Right atrium auricular region (tissue), 2 donors: ENCODE data around the gene MID1IP1. TPM values are rescaled to one million over a fixed set of nuclear protein-coding genes. Genes with fewer than 3 reads are reported as not detected.

ENCODE experiments used
- DNase-seq: peaks from one replicate; pipeline ENCODE4 v3.0.0-alpha.2; 2019; ENCODE audit warnings: low spot score
- H3K27ac ChIP-seq, 2 donors: fragments of 200-600 bp; sonication (generic); 1 replicate in 1 of 2; 2 replicates in 1 of 2; pipeline ENCODE4 v1.5.1; 2016 to 2019
- H3K27me3 ChIP-seq, 2 donors: fragments of 200-600 bp; sonication (generic); one replicate each; pipeline versions ENCODE4 v1.5.1 to v1.6.0; 2017 to 2019
- H3K36me3 ChIP-seq: fragments of 200-600 bp; sonication (generic); one replicate; pipeline ENCODE4 v1.5.1; 2016
- H3K4me1 ChIP-seq, 2 donors: fragments of 200-600 bp; sonication (generic); one replicate each; pipeline versions ENCODE4 v1.5.1 to v1.6.0; 2017 to 2019
- H3K4me3 ChIP-seq, 2 donors: fragments of 200-600 bp; sonication (generic); 1 replicate in 1 of 2; 2 replicates in 1 of 2; pipeline ENCODE4 v1.5.1; 2017 to 2019; ENCODE audit warnings: mild to moderate bottlenecking in 1 of 2, moderate library complexity in 1 of 2
- H3K9me3 ChIP-seq, 2 donors: fragments of 200-600 bp; sonication (generic); one replicate each; pipeline ENCODE4 v1.5.1; 2019
- CTCF ChIP-seq, 2 donors: fragments of 200-600 bp; sonication (generic); IDR thresholded peaks; one replicate each; pipeline ENCODE4 v1.5.1; 2019; ENCODE audit warnings: antibody characterized with exemption in 2 of 2
- total RNA-seq, 2 donors: library from RNA; depleted of rRNA; stranded (reverse); fragments of >200 nt; gene quantifications; one replicate each; pipeline ENCODE4 v1.1.0, GENCODE V29; 2016

The MID1IP1 gene
- total RNA-seq, 2 donors from 2014 or later = 13.3 to 24.3 TPM

GRCh38 chrX:38819709-38820108 lies 18.4 kb downstream of the MID1IP1 start:
- H3K27me3 ChIP-seq = no peaks in the 10 kb centered on the region
- peaks cover 0 to 10% of the 10 kb centered on the region in 2 donors for H3K4me1 ChIP-seq
- no peak overlapping the region for H3K27ac ChIP-seq
- H3K9me3 ChIP-seq = no peaks in the 10 kb centered on the region
- TF ChIP-seq CTCF (IDR thresholded peaks at IDR 0.05) = no peak
- no peak for DNase-seq
- no peak overlapping the region for H3K4me3 ChIP-seq
- no peaks in the 10 kb centered on the region for H3K36me3 ChIP-seq

- H3K27ac ChIP-seq = no peak overlapping the region
- H3K36me3 ChIP-seq = no peaks in the 10 kb centered on the region
- H3K27me3 ChIP-seq = no peaks in the 10 kb centered on the region
- H3K9me3 ChIP-seq = no peaks in the 10 kb centered on the region
- no peak overlapping the region for H3K4me3 ChIP-seq
- H3K4me1 ChIP-seq = peaks cover 0 to 10% of the 10 kb centered on the region in 2 donors
- DNase-seq = no peak
- no peak for TF ChIP-seq CTCF (IDR thresholded peaks at IDR 0.05)
These were observed 19.5 kb downstream of the MID1IP1 start for GRCh38 chrX:38820751-38821150.

- H3K36me3 ChIP-seq = no peaks in the 10 kb centered on the region
- TF ChIP-seq CTCF (IDR thresholded peaks at IDR 0.05) = no peak
- no peak for DNase-seq
- H3K4me1 ChIP-seq = no peaks in the 10 kb centered on the region
- no peaks in the 10 kb centered on the region for H3K9me3 ChIP-seq
- no peak overlapping the region for H3K4me3 ChIP-seq
- no peaks in the 10 kb centered on the region for H3K27me3 ChIP-seq
- H3K27ac ChIP-seq = no peak overlapping the region
These were observed 22.9 kb downstream of the MID1IP1 start for GRCh38 chrX:38824176-38824575.

GRCh38 chrX:38831949-38832348 lies 30.7 kb downstream of the MID1IP1 start:
- Histone ChIP-seq H3K4me1 (no peaks in the 10 kb centered on the region), H3K27me3 (no peaks in the 10 kb centered on the region), H3K27ac (no peak overlapping the region), H3K36me3 (no peaks in the 10 kb centered on the region), H3K9me3 (no peaks in the 10 kb centered on the region), H3K4me3 (no peak overlapping the region)
- DNase-seq = no peak
- TF ChIP-seq CTCF (IDR thresholded peaks at IDR 0.05) = no peak

GRCh38 chrX:38837389-38837788 lies 36.1 kb downstream of the MID1IP1 start:
- Histone ChIP-seq H3K27ac (no peak overlapping the region), H3K36me3 (no peaks in the 10 kb centered on the region), H3K4me1 (no peaks in the 10 kb centered on the region), H3K27me3 (no peaks in the 10 kb centered on the region), H3K9me3 (no peaks in the 10 kb centered on the region), H3K4me3 (no peak overlapping the region)
- TF ChIP-seq CTCF (IDR thresholded peaks at IDR 0.05) = no peak
- DNase-seq = no peak

- Histone ChIP-seq H3K4me3 (no peak overlapping the region), H3K9me3 (no peaks in the 10 kb centered on the region), H3K27me3 (no peaks in the 10 kb centered on the region), H3K4me1 (no peaks in the 10 kb centered on the region), H3K27ac (no peak overlapping the region), H3K36me3 (no peaks in the 10 kb centered on the region)
- DNase-seq = no peak
- TF ChIP-seq CTCF (IDR thresholded peaks at IDR 0.05) = no peak
These were observed 38.0 kb downstream of the MID1IP1 start for GRCh38 chrX:38839277-38839676.
